ENCODE results near the gene PIP4P1.

The PIP4P1 gene

DNA sequence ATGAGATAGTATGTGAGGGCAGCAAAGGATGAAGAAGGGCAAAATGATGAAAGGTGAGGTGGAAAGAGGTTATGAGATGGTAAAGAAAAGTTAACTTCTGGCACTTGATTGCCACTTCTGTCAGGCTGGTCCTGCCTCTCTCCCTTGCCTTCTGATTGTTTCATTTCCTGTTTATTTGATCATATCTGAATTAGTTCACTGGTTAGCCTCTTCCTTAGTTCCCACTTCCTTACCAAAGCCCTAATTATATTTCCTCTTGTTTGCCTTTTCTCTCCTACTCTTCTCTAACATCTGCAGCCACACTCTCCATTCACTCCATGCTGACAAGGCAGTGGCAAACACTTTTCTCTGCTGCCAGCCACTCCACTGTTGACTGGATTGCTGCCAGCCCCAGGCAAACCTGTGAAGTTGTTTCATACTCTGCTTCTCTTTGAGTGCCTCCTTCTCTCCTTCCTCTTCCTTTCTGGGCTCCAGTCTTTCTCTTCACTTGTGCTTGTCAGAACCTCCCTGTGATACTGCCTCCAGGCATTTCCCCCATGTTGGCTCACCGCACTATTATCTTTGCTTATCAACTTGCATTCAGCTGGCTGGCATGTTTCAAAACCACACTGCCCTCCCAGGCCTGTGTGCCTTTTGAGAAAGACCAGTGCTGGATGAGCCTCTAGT is 16.1 kb upstream of the PIP4P1 start:
- H3K9ac ChIP-seq (ENCODE audit: low read depth in 1 of 2, low read length in 2 of 2): no peak overlapping the region
- no peaks in the 10 kb centered on the region for H3K27me3 ChIP-seq (ENCODE audit: control insufficient read depth in 2 of 2, insufficient read depth in 2 of 2, low read length in 2 of 2)
- H3K4me3 ChIP-seq (ENCODE audit: low read length in 2 of 2): no peak overlapping the region
- peak overlapping the region; percentile 22 to 59 for H3K27ac ChIP-seq (ENCODE audit: low read depth in 2 of 2, low read length in 2 of 2)
- peaks cover 48 to 56% of the 10 kb centered on the region in 2 donors for H3K36me3 ChIP-seq (ENCODE audit: control insufficient read depth in 2 of 2, insufficient read depth in 2 of 2, low read length in 2 of 2)
- H3K9me3 ChIP-seq (ENCODE audit: control insufficient read depth in 2 of 2, low read length in 2 of 2): no peaks in the 10 kb centered on the region
- H3K4me1 ChIP-seq (ENCODE audit: control insufficient read depth in 2 of 2, insufficient read depth in 2 of 2, low read length in 2 of 2): peaks cover 0 to 4% of the 10 kb centered on the region in 2 donors

- Histone ChIP-seq H3K9ac (ENCODE audit: low read depth in 1 of 2, low read length in 2 of 2) (no peak overlapping the region), H3K4me1 (ENCODE audit: control insufficient read depth in 2 of 2, insufficient read depth in 2 of 2, low read length in 2 of 2) (peaks cover 0 to 5% of the 10 kb centered on the region in 2 donors), H3K27ac (ENCODE audit: low read depth in 2 of 2, low read length in 2 of 2) (peak overlapping the region in 1 of 2 donors; percentile 59), H3K36me3 (ENCODE audit: control insufficient read depth in 2 of 2, insufficient read depth in 2 of 2, low read length in 2 of 2) (peaks cover 51 to 60% of the 10 kb centered on the region in 2 donors), H3K9me3 (ENCODE audit: control insufficient read depth in 2 of 2, low read length in 2 of 2) (no peaks in the 10 kb centered on the region), H3K4me3 (ENCODE audit: low read length in 2 of 2) (no peak overlapping the region), H3K27me3 (ENCODE audit: control insufficient read depth in 2 of 2, insufficient read depth in 2 of 2, low read length in 2 of 2) (no peaks in the 10 kb centered on the region)
Observed at GRCh38 chr14:20476776-20477175, 15.5 kb upstream of the PIP4P1 start.

DNA sequence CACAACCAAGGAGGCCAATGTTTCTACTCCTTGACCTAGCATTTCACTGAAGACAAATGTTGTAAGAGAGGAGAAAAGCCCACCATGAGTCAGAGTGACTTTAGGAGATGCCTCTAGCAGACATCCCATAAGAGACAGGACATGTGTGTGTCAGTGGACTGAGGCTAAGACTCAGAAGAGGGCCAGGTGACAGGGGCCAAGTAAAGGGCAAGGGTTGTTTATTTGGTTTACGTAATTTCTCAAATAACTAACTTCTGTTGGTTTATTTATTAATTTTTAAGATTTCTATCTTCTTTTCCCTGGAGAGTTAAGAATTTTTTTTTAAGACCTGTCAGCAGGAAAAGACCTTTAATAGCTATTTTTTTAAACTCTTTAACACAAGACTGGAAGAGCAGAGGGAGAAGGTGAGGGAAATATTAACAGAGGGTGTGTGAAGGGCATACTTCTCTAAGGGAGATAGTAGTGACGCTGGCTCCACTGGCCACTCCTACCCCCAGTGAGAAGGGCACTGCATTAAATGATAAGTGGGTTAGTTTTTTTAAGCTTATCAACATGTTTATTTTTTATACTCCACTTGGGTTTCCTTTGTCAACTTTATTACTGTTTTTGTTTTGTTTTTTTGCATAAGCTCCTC is 11.4 kb upstream of the PIP4P1 start:
- H3K9ac ChIP-seq (ENCODE audit: low read depth in 1 of 2, low read length in 2 of 2): no peak overlapping the region
- H3K27ac ChIP-seq (ENCODE audit: low read depth in 2 of 2, low read length in 2 of 2): no peak overlapping the region
- no peaks in the 10 kb centered on the region for H3K9me3 ChIP-seq (ENCODE audit: control insufficient read depth in 2 of 2, low read length in 2 of 2)
- peaks cover 11 to 16% of the 10 kb centered on the region in 2 donors for H3K4me1 ChIP-seq (ENCODE audit: control insufficient read depth in 2 of 2, insufficient read depth in 2 of 2, low read length in 2 of 2)
- H3K27me3 ChIP-seq (ENCODE audit: control insufficient read depth in 2 of 2, insufficient read depth in 2 of 2, low read length in 2 of 2): no peaks in the 10 kb centered on the region
- H3K4me3 ChIP-seq (ENCODE audit: low read length in 2 of 2): no peak overlapping the region
- peaks cover 48 to 52% of the 10 kb centered on the region in 2 donors for H3K36me3 ChIP-seq (ENCODE audit: control insufficient read depth in 2 of 2, insufficient read depth in 2 of 2, low read length in 2 of 2)

DNA sequence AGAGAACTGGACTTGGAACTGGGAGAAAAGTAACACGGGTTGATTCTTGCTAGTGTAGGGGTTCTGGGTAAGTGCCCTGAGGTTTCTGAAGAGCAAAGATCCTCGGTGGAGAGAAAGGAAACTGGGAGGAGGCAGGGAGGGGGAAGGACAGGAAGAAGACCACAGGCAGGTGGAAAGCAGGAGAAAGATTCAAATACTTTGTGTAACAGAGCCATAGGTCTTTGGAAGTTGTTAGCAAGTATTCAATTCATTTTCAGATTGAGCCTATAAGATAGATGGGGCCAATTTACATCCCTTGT is 9.3 kb upstream of the PIP4P1 start:
- Histone ChIP-seq H3K27me3 (ENCODE audit: control insufficient read depth in 2 of 2, insufficient read depth in 2 of 2, low read length in 2 of 2) (no peaks in the 10 kb centered on the region), H3K4me1 (ENCODE audit: control insufficient read depth in 2 of 2, insufficient read depth in 2 of 2, low read length in 2 of 2) (peaks cover 7 to 16% of the 10 kb centered on the region in 2 donors), H3K36me3 (ENCODE audit: control insufficient read depth in 2 of 2, insufficient read depth in 2 of 2, low read length in 2 of 2) (peaks cover 28 to 32% of the 10 kb centered on the region in 2 donors), H3K9me3 (ENCODE audit: control insufficient read depth in 2 of 2, low read length in 2 of 2) (no peaks in the 10 kb centered on the region), H3K27ac (ENCODE audit: low read depth in 2 of 2, low read length in 2 of 2) (peak overlapping the region; percentile 93 to 95), H3K9ac (ENCODE audit: low read depth in 1 of 2, low read length in 2 of 2) (peak overlapping the region; percentile 91 to 94), H3K4me3 (ENCODE audit: low read length in 2 of 2) (peak overlapping the region; percentile 95)

- H3K9me3 ChIP-seq (ENCODE audit: control insufficient read depth in 2 of 2, low read length in 2 of 2): no peaks in the 10 kb centered on the region
- H3K27me3 ChIP-seq (ENCODE audit: control insufficient read depth in 2 of 2, insufficient read depth in 2 of 2, low read length in 2 of 2): no peaks in the 10 kb centered on the region
- peaks cover 24 to 27% of the 10 kb centered on the region in 2 donors for H3K36me3 ChIP-seq (ENCODE audit: control insufficient read depth in 2 of 2, insufficient read depth in 2 of 2, low read length in 2 of 2)
- peak overlapping the region; percentile 93 to 95 for H3K27ac ChIP-seq (ENCODE audit: low read depth in 2 of 2, low read length in 2 of 2)
- H3K9ac ChIP-seq (ENCODE audit: low read depth in 1 of 2, low read length in 2 of 2): peak overlapping the region; percentile 91 to 94
- H3K4me1 ChIP-seq (ENCODE audit: control insufficient read depth in 2 of 2, insufficient read depth in 2 of 2, low read length in 2 of 2): peaks cover 7 to 16% of the 10 kb centered on the region in 2 donors
- H3K4me3 ChIP-seq (ENCODE audit: low read length in 2 of 2): peak overlapping the region; percentile 95
Observed at GRCh38 chr14:20469890-20470602, 8.8 kb upstream of the PIP4P1 start.

- Histone ChIP-seq H3K9ac (ENCODE audit: low read depth in 1 of 2, low read length in 2 of 2) (peak within 1 kb of the TSS; percentile 91 to 94), H3K4me1 (ENCODE audit: control insufficient read depth in 2 of 2, insufficient read depth in 2 of 2, low read length in 2 of 2) (peaks cover 7 to 16% of the 10 kb centered on the region in 2 donors), H3K27ac (ENCODE audit: low read depth in 2 of 2, low read length in 2 of 2) (peak within 1 kb of the TSS; percentile 93 to 95), H3K9me3 (ENCODE audit: control insufficient read depth in 2 of 2, low read length in 2 of 2) (no peaks in the 10 kb centered on the region), H3K36me3 (ENCODE audit: control insufficient read depth in 2 of 2, insufficient read depth in 2 of 2, low read length in 2 of 2) (peaks cover 18 to 20% of the 10 kb centered on the region in 2 donors), H3K4me3 (ENCODE audit: low read length in 2 of 2) (peak within 1 kb of the TSS; percentile 95), H3K27me3 (ENCODE audit: control insufficient read depth in 2 of 2, insufficient read depth in 2 of 2, low read length in 2 of 2) (no peaks in the 10 kb centered on the region)
Observed at GRCh38 chr14:20469242-20469889, 8.1 kb upstream of the PIP4P1 start, which contains the start of gene PNP. PNP (plus strand) TSS chr14:20469406; CDS start chr14:20469525, 119 bp downstream.

DNA sequence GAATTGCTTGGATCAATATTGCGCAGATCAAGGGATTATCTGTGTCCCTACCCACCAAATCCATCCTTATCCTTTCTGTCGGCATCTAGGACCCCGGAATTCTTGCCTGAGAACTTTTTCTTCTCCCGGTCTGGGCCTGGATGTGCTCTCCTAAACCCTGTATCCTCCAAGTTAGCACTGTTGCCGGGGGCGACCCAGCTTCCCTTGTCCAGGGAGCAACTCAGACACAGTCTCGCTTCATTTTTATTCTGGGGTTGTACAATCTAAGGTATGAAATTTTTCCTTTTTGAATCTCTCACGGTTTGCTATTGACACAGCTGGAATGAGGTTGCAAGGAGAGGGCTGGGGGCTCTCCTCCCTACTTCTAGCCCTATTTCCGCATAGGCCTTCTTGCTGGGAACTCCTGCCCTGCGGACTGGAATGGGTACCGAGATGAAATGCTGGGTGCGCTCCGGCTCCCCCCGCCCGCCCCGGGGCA is 7.6 kb upstream of the PIP4P1 start:
- peaks cover 12 to 15% of the 10 kb centered on the region in 2 donors for H3K36me3 ChIP-seq (ENCODE audit: control insufficient read depth in 2 of 2, insufficient read depth in 2 of 2, low read length in 2 of 2)
- no peaks in the 10 kb centered on the region for H3K9me3 ChIP-seq (ENCODE audit: control insufficient read depth in 2 of 2, low read length in 2 of 2)
- H3K9ac ChIP-seq (ENCODE audit: low read depth in 1 of 2, low read length in 2 of 2): peak overlapping the region; percentile 29 to 91
- H3K27ac ChIP-seq (ENCODE audit: low read depth in 2 of 2, low read length in 2 of 2): peak overlapping the region; percentile 93 to 95
- no peaks in the 10 kb centered on the region for H3K27me3 ChIP-seq (ENCODE audit: control insufficient read depth in 2 of 2, insufficient read depth in 2 of 2, low read length in 2 of 2)
- H3K4me1 ChIP-seq (ENCODE audit: control insufficient read depth in 2 of 2, insufficient read depth in 2 of 2, low read length in 2 of 2): peaks cover 7 to 16% of the 10 kb centered on the region in 2 donors
- peak overlapping the region; percentile 95 for H3K4me3 ChIP-seq (ENCODE audit: low read length in 2 of 2)

DNA sequence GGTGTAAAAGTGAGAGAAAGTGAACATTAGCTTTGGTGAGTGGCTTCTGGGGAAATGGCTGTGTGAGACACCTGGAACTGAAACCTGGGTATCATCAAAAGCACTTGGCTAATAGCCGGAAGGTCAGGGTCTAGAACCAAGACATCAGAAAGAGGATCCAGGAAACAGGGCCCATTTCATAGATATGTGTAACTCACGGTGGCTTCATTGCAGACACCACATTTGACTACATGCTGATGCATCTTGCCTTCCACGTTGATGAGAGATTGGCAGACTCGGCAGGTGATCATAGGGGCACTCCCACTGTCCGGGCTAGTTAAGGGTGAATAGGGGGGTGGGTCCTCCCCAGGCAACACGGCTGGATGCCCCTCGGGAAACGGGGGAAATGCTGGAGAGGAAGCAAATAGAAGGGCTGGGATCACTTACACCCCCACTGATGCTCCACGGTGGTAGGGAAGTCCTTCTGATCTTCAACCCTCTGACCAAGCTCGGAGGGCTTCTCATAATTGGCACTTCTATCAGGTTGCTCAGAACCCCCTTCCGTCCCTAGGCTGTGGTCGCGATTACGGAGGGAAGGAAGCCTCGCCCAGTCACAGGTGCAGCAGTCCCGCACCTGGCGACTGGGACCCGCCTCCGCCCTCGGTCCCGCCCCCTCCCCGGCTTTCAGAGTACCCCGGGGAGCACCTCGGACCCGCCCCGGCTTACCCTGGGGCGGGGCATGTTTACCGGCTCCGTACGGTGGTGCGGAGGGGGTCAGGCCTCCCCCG is 593 bp downstream of the PIP4P1 start:
- Histone ChIP-seq H3K27me3 (ENCODE audit: control insufficient read depth in 2 of 2, insufficient read depth in 2 of 2, low read length in 2 of 2) (no peaks in the 10 kb centered on the region), H3K27ac (ENCODE audit: low read depth in 2 of 2, low read length in 2 of 2) (peak overlapping the region; percentile 97 to 98), H3K4me1 (ENCODE audit: control insufficient read depth in 2 of 2, insufficient read depth in 2 of 2, low read length in 2 of 2) (peaks cover 22 to 26% of the 10 kb centered on the region in 2 donors), H3K36me3 (ENCODE audit: control insufficient read depth in 2 of 2, insufficient read depth in 2 of 2, low read length in 2 of 2) (peaks cover 26 to 34% of the 10 kb centered on the region in 2 donors), H3K9ac (ENCODE audit: low read depth in 1 of 2, low read length in 2 of 2) (peak overlapping the region; percentile 76 to 94), H3K9me3 (ENCODE audit: control insufficient read depth in 2 of 2, low read length in 2 of 2) (no peaks in the 10 kb centered on the region), H3K4me3 (ENCODE audit: low read length in 2 of 2) (peak overlapping the region; percentile 84 to 91)

DNA sequence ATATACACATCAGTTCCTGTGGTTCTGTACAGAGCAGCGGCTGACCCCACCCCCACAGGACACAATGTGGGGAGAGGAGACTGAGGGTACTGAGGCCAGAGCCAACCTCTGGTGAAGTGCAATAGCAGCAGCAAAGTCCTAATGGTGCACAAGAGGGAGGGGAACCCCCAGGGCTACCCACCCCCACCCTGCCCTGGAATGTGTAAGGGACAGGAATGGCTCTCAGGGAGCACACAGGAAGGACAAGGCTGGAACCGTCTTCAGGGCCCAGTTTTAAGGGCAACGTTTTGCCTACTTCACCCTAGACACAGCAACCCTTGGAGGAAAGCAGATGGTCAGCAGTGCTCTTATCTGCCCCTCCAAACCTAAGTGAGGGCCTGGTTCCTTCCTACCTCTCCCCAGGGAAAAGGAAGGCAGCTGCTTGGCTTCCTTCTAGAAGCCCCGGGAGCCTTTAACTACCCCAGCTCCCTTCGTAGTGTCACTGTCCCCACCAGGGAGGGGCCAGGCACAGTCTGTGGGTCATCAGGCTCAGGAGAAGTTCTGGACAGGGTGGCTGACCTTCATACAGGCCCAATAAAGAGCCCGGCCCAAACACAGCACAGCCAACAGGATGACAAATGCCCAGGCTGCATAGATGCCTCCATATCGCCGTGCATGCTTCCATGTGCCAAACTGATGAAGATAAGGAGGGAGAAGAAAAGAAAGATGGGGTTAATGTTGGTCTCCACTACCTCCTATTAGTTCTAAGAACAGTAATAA is 3.0 kb downstream of the PIP4P1 start:
- no peaks in the 10 kb centered on the region for H3K9me3 ChIP-seq (ENCODE audit: control insufficient read depth in 2 of 2, low read length in 2 of 2)
- H3K36me3 ChIP-seq (ENCODE audit: control insufficient read depth in 2 of 2, insufficient read depth in 2 of 2, low read length in 2 of 2): peaks cover 26 to 34% of the 10 kb centered on the region in 2 donors
- H3K27ac ChIP-seq (ENCODE audit: low read depth in 2 of 2, low read length in 2 of 2): no peak overlapping the region
- H3K4me3 ChIP-seq (ENCODE audit: low read length in 2 of 2): no peak overlapping the region
- no peak overlapping the region for H3K9ac ChIP-seq (ENCODE audit: low read depth in 1 of 2, low read length in 2 of 2)
- no peaks in the 10 kb centered on the region for H3K27me3 ChIP-seq (ENCODE audit: control insufficient read depth in 2 of 2, insufficient read depth in 2 of 2, low read length in 2 of 2)
- H3K4me1 ChIP-seq (ENCODE audit: control insufficient read depth in 2 of 2, insufficient read depth in 2 of 2, low read length in 2 of 2): peaks cover 27 to 35% of the 10 kb centered on the region in 2 donors
